Activated naive CD8-positive, alpha-beta T cell treated with anti-CD3 and anti-CD28 coated beads, Interleukin-2, amount 50 U/mL, for 16 hours (primary cell): ENCODE data around the gene ZW10.
"Not testable (repeated sequence)": the region's sequence is repeated elsewhere in the genome, so short reads cannot be mapped to it uniquely, and the experiment has no call there.

ENCODE experiments used
- DNase-seq: peaks from one replicate; pipeline ENCODE4 v3.0.0-alpha.2; 2020; ENCODE audit warnings: low read depth, low spot score

Gene ZW10

GRCh38 chr11:113752932-113753331 lies 20.6 kb downstream of the ZW10 start:
- no peak for DNase-seq

- DNase-seq = no peak
Observed at GRCh38 chr11:113736323-113736722, 37.2 kb downstream of the ZW10 start.

GRCh38 chr11:113732092-113732491 lies 41.4 kb downstream of the ZW10 start:
- no peak for DNase-seq

GRCh38 chr11:113730887-113731726 lies 42.4 kb downstream of the ZW10 start:
- DNase-seq = no peak

GRCh38 chr11:113729456-113729855 lies 44.0 kb downstream of the ZW10 start:
- DNase-seq = no peak

- DNase-seq = no peak
Observed at GRCh38 chr11:113728814-113729213, 44.7 kb downstream of the ZW10 start.

GRCh38 chr11:113725913-113726312 lies 47.6 kb downstream of the ZW10 start:
- DNase-seq = no peak

- no peak for DNase-seq
Observed at GRCh38 chr11:113725407-113725806, 48.1 kb downstream of the ZW10 start.

- DNase-seq = no peak
Observed at GRCh38 chr11:113724778-113725177, 48.7 kb downstream of the ZW10 start.

- no peak for DNase-seq
Observed at GRCh38 chr11:113723787-113724186, 49.7 kb downstream of the ZW10 start.

- no peak for DNase-seq
Observed at GRCh38 chr11:113722934-113723333, 50.6 kb downstream of the ZW10 start.

GRCh38 chr11:113722221-113722620 lies 51.3 kb downstream of the ZW10 start:
- DNase-seq = no peak

- DNase-seq = no peak
Observed at GRCh38 chr11:113721462-113722066, 51.9 kb downstream of the ZW10 start.

GRCh38 chr11:113720478-113720877 lies 53.0 kb downstream of the ZW10 start:
- DNase-seq = not testable (repeated sequence)

- no peak for DNase-seq
Observed at GRCh38 chr11:113715882-113716625, 57.4 kb downstream of the ZW10 start.

- no peak for DNase-seq
Observed at GRCh38 chr11:113715273-113715672, 58.2 kb downstream of the ZW10 start.

GRCh38 chr11:113710989-113711388 lies 62.5 kb downstream of the ZW10 start:
- DNase-seq = no peak

- no peak for DNase-seq
Observed at GRCh38 chr11:113705871-113706655, 67.4 kb downstream of the ZW10 start, which contains the start of gene TMPRSS5. TMPRSS5 (minus strand) TSS chr11:113706308; CDS start chr11:113706224, 84 bp downstream.

GRCh38 chr11:113703551-113703950 lies 69.9 kb downstream of the ZW10 start:
- not testable (repeated sequence) for DNase-seq

GRCh38 chr11:113701491-113701890 lies 72.0 kb downstream of the ZW10 start:
- no peak for DNase-seq

- no peak for DNase-seq
Observed at GRCh38 chr11:113698515-113698914, 75.0 kb downstream of the ZW10 start.
